ENCODE data around the gene CLMP.
"Not testable (repeated sequence)": the region's sequence is repeated elsewhere in the genome, so short reads cannot be mapped to it uniquely, and the experiment has no call there.

Gene CLMP

DNA sequence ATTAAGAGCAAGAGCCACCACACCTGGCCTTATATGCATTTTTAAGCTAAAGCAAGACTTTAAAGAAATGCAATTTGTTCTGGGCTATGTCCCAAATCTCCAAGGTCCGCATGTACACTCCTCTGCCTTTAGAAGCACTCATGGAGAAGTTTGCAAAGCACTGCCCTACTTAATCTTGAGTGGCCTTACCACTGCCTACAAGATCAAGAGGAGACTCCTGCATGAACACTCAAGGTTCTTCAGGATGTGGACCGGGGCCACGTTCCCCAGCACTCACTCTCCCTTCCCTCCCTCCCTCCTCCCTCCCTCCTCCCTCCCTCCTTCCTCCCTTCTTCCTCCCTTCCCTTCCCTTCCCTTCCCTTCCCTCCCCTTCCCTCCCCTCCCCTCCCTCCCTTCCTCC, 69.9 kb downstream of the CLMP start:
- H3K4me1 Mint-ChIP-seq (ENCODE audit: low read depth), result peaks cover 6% of the 10 kb centered on the region
- no peak overlapping the region for H3K4me3 Mint-ChIP-seq
- peaks cover 8% of the 10 kb centered on the region for H3K27me3 Mint-ChIP-seq
- H3K27ac Mint-ChIP-seq, result no peak overlapping the region
- H3K9me3 Mint-ChIP-seq, result no peaks in the 10 kb centered on the region
- H3K36me3 Mint-ChIP-seq (ENCODE audit: low read depth), result no peaks in the 10 kb centered on the region

DNA sequence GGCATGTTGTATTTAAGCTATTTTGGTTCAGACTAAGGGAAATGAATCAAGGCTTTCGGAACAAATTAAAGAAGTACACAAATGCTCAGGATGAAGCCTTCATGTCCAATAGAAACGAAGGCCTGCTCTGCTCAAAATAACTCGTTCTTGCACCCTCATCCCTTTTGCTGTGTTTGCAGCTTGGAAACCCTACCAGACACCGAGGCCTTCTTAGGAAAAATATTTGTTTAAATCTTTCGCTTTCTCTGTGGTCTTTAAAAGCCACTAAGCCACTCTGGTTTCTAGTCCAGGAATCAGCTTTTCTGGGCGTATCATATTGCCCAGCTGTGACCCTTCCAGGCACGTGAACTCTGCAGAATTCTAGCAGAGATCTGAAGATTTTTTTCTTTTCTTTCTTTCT, 72.2 kb downstream of the CLMP start:
- Mint-ChIP-seq H3K27ac (no peak overlapping the region), H3K4me1 (ENCODE audit: low read depth) (peaks cover 6% of the 10 kb centered on the region), H3K4me3 (no peak overlapping the region)

DNA sequence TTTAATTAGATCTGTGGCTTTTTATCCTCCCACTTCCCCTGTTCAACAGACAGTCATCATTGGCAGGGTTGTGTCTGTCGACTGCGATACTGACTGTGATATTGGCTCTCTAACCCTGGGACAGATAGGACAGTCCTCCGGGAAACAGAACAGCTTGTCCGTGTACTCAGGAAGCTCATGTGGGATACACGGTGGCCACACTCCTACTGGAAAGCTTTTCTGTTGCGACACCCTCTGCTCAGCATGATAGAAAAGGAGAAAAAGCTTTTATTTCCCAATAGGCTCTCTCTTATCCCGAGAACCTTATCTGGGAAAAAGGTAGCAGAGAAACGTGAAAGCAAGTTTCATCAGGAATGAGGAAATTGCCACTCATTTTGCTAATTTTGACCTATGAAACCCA, 72.7 kb downstream of the CLMP start:
- Mint-ChIP-seq H3K27me3 (peaks cover 8% of the 10 kb centered on the region), H3K9me3 (no peaks in the 10 kb centered on the region), H3K4me1 (ENCODE audit: low read depth) (peaks cover 6% of the 10 kb centered on the region), H3K36me3 (ENCODE audit: low read depth) (no peaks in the 10 kb centered on the region), H3K4me3 (no peak overlapping the region), H3K27ac (no peak overlapping the region)

More for the DNA sequence above, 72.2 kb downstream of the CLMP start:
- no peaks in the 10 kb centered on the region for H3K9me3 Mint-ChIP-seq
- H3K27me3 Mint-ChIP-seq, result peaks cover 8% of the 10 kb centered on the region
- H3K36me3 Mint-ChIP-seq (ENCODE audit: low read depth), result no peaks in the 10 kb centered on the region

DNA sequence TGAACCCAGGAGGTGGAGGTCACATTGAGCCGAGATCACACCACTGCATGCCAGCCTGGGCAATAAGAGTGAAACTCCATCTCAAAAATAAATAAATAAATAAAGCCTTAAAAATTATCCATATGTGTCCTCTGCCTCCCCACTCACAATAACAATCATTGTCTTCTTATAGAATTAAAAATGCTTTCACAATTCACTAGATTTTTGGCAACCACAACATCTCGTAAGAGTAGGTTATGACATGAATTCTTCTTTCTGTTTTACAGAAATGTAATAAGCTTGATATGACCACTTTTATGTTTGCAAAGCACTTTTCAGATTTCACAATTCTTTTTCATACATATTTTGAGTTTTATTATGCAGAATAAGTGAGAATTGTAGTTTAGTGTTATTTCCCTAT, 78.6 kb downstream of the CLMP start:
- no peaks in the 10 kb centered on the region for H3K9me3 Mint-ChIP-seq

DNA sequence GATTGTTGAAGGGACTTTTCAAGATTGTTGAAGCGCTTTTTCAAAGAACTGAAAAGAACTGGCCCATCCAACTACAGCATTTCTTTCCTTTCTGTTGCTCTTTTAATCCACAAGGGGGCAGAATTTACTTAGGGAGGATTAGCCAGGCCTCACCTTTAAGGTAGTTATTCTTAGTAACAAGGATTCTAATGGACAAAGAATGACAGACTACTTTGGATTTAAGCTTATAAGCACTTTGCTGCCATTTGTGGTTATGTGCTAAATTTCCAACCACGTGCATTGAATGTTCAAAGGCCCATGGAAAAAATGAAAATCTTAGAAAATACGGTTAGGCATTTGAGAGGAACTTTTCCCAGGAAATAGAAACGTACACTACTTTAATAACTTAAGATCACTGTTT, 83.6 kb downstream of the CLMP start:
- Mint-ChIP-seq H3K4me1 (ENCODE audit: low read depth) (no peaks in the 10 kb centered on the region), H3K9me3 (no peaks in the 10 kb centered on the region), H3K27ac (no peak overlapping the region), H3K27me3 (peaks cover 7% of the 10 kb centered on the region), H3K36me3 (ENCODE audit: low read depth) (no peaks in the 10 kb centered on the region), H3K4me3 (no peak overlapping the region)

More for the DNA sequence above, 78.6 kb downstream of the CLMP start:
- Mint-ChIP-seq H3K4me3 (no peak overlapping the region), H3K27me3 (peaks cover 7% of the 10 kb centered on the region), H3K27ac (no peak overlapping the region), H3K4me1 (ENCODE audit: low read depth) (peaks cover 6% of the 10 kb centered on the region), H3K36me3 (ENCODE audit: low read depth) (no peaks in the 10 kb centered on the region)

DNA sequence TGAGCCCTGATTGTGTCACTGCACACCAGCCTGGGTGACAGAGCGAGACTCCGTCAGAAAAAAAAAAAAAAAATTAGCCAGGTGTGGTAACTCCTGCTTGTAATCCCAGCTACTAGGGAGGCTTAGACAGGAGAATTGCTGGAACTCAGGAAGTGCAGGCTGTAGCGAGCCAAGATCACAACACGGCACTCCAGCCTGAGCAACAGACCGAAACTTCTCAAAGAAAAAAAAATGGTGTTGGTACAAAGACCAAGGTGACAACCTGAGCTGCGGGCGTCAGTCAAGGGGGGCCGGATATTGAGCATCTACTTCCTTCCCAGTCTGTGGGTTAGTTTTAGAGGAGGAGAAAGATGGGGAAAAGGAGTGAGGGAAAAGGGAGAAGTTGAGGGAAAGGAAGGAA, 84.7 kb downstream of the CLMP start:
- no peaks in the 10 kb centered on the region for H3K9me3 Mint-ChIP-seq
- H3K27me3 Mint-ChIP-seq, result peaks cover 7% of the 10 kb centered on the region
- peak overlapping the region; percentile 48 for H3K27ac Mint-ChIP-seq
- H3K36me3 Mint-ChIP-seq (ENCODE audit: low read depth), result no peaks in the 10 kb centered on the region
- H3K4me1 Mint-ChIP-seq (ENCODE audit: low read depth), result no peaks in the 10 kb centered on the region
- no peak overlapping the region for H3K4me3 Mint-ChIP-seq

DNA sequence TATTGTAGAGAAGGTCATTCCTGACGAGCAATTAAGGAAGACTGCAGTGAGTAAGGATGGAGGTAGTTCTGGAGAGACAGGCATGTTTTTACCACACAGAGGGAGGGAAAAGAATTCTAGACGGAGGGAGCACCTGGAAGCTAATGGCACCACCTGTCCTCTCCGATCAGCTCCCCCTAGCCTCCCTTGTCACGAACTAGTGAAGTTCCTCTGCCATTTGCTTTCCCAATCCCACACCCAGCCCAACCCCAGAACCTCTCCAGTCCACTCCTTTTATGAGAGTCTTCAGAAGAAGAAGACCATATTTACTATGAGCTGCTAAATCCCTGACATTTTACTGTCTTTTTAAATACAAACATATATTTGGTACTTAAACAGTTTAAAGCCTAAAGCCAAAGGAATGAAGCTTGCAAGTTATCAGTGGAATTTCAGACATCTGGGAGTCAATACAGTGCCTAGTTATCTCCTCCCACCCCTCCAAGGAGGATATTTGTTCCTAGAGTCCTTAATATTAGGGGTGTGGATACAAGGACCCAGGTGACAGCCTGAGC, 87.0 kb downstream of the CLMP start:
- peaks cover 4% of the 10 kb centered on the region for H3K4me1 Mint-ChIP-seq (ENCODE audit: low read depth)
- no peaks in the 10 kb centered on the region for H3K9me3 Mint-ChIP-seq
- H3K36me3 Mint-ChIP-seq (ENCODE audit: low read depth), result no peaks in the 10 kb centered on the region
- H3K4me3 Mint-ChIP-seq, result no peak overlapping the region
- H3K27me3 Mint-ChIP-seq, result no peaks in the 10 kb centered on the region
- H3K27ac Mint-ChIP-seq, result no peak overlapping the region

DNA sequence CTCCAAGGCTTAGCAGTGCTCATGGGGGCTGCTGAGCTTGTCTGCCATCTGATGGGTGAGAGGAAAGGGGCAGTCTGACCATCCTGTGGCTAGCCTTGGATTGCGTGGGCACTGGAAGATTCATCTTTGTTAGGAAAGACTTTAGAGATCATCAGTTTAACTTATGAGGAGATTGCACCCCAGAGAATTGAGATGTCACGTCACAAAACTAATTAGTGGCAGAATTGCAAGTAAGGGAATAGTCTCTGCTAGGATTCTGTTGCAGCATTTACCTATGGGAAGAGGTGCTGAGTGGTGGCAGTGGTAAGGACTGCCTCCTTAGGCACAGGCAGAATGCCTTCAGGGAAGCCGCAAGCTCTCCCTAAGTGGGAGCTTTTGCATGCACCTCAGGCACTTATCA, 90.4 kb downstream of the CLMP start:
- Mint-ChIP-seq H3K27ac (no peak overlapping the region), H3K27me3 (no peaks in the 10 kb centered on the region), H3K4me1 (ENCODE audit: low read depth) (peaks cover 12% of the 10 kb centered on the region), H3K4me3 (no peak overlapping the region), H3K9me3 (no peaks in the 10 kb centered on the region), H3K36me3 (ENCODE audit: low read depth) (no peaks in the 10 kb centered on the region)

DNA sequence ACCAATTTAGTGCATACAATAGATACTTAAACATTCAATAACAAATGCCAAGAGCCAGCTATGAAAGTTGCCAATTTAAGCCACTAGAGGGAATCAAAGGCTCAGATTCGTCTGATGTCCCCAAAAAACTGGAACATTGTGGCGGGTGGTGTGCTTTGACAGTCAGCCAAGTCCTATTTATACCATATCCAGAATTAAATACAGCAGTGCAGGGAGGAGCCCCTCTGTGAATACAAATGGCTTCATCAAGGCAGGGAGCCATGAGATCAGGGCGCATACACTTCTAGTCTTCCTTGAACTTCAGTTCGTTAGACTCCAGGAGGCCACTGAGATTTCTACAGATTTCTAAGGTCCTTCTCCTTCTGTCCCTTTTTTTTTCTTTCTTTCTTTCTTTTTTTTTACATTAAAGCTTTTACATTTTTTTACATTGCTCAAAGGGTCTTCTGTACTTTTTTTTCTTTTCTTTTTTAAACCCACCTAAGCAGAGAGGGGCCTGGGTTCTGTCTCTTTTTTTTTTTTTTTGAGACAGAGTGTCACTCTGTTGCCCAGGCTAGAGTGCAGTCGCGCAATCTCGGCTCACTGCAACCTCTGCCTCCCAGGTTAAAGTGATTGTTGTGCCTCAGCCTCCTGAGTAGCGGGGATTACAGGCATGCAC, 91.6 kb downstream of the CLMP start:
- peaks cover 12% of the 10 kb centered on the region for H3K4me1 Mint-ChIP-seq (ENCODE audit: low read depth)
- H3K27me3 Mint-ChIP-seq, result no peaks in the 10 kb centered on the region
- no peaks in the 10 kb centered on the region for H3K9me3 Mint-ChIP-seq
- H3K4me3 Mint-ChIP-seq, result no peak overlapping the region
- no peaks in the 10 kb centered on the region for H3K36me3 Mint-ChIP-seq (ENCODE audit: low read depth)
- no peak overlapping the region for H3K27ac Mint-ChIP-seq

DNA sequence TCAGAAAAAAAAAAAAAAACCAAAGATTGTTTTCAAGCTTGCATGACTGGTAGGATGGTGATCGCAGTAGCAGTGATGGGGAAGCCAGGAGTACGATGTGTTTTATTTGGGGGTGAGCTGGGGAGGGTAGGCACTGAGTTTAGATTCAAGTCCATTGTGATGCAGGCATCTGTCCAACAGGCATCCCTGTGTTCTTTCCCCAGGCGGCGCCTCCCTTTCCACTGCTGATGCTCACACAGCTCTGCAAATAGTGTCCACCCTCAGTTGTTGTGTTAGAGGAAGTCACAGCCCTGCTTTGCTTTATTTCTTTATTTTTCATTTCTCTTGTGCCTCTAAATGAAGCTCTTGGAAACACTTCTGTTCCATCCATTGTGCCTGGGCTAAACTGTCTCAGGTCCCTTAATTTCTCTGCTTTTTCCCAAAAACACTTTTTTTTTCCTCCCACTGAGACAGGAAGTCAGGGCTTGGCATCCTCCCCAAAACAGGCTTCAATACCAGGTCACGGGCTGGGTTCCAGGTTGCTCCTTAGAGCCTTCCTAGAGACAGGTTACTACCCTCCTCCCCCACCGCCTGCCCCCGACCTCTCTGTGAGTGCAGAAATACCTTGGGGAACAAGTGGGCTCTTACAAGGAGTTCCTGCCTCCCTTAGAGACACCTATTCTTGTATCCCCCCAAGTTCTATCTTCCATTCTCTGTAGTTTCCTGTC, 94.5 kb downstream of the CLMP start:
- Mint-ChIP-seq H3K27ac (peak overlapping the region; percentile 36), H3K4me3 (no peak overlapping the region), H3K36me3 (ENCODE audit: low read depth) (no peaks in the 10 kb centered on the region), H3K27me3 (no peaks in the 10 kb centered on the region), H3K4me1 (ENCODE audit: low read depth) (peaks cover 12% of the 10 kb centered on the region), H3K9me3 (no peaks in the 10 kb centered on the region)

DNA sequence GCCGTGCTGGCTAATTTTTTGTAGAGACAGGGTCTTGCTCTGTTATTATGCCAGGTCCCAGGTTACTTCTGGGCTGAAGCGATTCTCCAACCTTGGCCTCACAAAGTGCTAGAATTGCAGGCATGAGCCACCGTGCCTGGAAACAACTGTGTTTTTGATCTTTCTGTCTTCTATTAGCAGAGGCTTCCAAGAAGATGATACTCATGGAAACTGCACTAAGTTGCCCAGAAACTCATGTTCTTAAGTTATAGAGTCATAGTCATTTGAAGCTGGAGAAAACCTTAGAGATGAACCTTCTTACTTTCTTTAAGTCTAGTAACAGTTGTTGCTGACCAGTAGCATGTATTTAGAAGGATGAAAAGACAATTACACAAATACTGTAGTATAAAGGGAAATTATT, 96.1 kb downstream of the CLMP start:
- no peaks in the 10 kb centered on the region for H3K9me3 Mint-ChIP-seq
- H3K36me3 Mint-ChIP-seq (ENCODE audit: low read depth), result no peaks in the 10 kb centered on the region

DNA sequence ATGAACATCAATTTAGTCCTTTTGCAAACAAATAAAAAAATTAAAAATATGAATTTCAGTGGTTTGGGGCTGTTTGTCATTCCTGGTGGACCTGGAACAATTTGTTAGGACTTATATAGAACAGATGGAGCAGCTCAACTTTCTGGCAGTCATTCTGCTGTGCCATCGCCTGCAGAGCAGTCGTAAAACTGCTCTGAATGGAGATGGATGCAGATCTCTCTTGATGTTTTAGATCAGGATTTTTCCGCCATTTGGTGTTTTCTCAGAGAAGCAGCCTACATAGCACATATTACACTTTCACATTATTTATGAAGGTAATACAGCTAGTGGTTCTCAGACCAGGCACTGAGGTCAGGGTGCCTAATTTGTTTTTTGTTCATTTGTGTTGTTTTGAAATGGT, 101.3 kb downstream of the CLMP start:
- no peaks in the 10 kb centered on the region for H3K27me3 Mint-ChIP-seq
- H3K4me1 Mint-ChIP-seq (ENCODE audit: low read depth), result no peaks in the 10 kb centered on the region
- H3K36me3 Mint-ChIP-seq (ENCODE audit: low read depth), result no peaks in the 10 kb centered on the region
- no peaks in the 10 kb centered on the region for H3K9me3 Mint-ChIP-seq
- H3K27ac Mint-ChIP-seq, result no peak overlapping the region
- H3K4me3 Mint-ChIP-seq, result no peak overlapping the region

More for the DNA sequence above, 96.1 kb downstream of the CLMP start:
- no peak overlapping the region for H3K27ac Mint-ChIP-seq
- H3K4me3 Mint-ChIP-seq, result no peak overlapping the region
- H3K27me3 Mint-ChIP-seq, result no peaks in the 10 kb centered on the region
- peaks cover 12% of the 10 kb centered on the region for H3K4me1 Mint-ChIP-seq (ENCODE audit: low read depth)

DNA sequence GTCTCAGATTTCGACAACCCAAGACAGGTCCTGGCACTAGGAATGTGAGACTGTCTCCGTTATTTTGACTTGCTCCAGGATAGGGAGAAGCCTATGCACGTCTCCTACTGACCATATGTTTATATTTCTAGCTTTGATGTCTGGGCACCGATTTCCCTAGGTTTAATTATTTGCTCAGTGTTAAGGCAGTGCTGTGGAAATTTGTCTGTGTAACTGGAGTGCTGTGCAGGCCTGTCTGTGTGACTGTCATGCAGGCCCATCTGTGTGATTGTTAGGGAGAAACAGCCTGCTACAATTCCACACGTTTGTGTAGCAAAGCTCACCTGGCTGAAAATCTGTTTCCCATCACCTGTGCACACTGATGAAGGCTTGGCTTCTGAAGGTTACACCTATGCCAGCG, 103.5 kb downstream of the CLMP start:
- Mint-ChIP-seq H3K9me3 (no peaks in the 10 kb centered on the region), H3K27ac (no peak overlapping the region), H3K36me3 (ENCODE audit: low read depth) (no peaks in the 10 kb centered on the region), H3K27me3 (no peaks in the 10 kb centered on the region), H3K4me3 (no peak overlapping the region), H3K4me1 (ENCODE audit: low read depth) (peaks cover 16% of the 10 kb centered on the region)

DNA sequence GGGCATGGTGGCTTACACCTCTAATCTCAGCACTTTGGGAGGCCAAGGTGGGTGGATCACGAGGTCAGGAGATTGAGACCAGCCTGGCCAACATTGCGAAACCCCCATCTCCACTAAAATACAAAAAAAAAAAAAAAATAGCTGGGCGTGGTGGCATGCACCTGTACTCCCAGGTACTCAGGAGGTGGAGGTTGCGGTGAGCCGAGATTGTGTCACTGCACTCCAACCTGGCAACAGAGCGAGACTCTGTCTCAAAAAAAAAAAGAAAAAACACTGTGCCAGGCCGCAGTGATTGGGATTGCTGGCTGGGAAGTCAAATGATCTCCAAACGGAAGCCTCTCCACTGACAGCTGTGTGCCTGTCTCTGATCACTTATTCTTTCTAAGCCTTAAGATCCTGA, 104.9 kb downstream of the CLMP start:
- not testable (repeated sequence) for H3K9me3 Mint-ChIP-seq, H3K27me3 Mint-ChIP-seq
- H3K4me1 Mint-ChIP-seq (ENCODE audit: low read depth), result peaks cover 22% of the 10 kb centered on the region

DNA sequence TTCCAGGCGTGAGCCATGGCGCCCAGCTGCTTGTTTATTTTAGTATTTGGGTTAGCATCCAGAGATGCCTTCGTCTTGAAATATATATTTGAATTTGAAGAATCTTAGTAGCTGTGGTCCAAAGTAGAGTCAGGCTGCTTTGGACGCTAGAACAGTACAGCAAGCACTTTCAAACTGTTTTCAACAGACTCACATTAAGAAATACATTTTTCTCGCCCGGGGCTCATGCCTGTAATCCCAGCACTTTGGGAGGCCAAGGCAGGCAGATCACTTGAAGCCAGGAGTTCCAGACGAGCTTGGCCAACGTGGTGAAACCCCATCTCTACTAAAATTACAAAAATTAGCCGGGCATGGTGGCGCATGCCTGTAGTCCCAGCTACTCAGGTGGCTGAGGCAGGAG, 106.2 kb downstream of the CLMP start:
- H3K9me3 Mint-ChIP-seq; H3K36me3 Mint-ChIP-seq (ENCODE audit: low read depth); H3K4me3 Mint-ChIP-seq; H3K27me3 Mint-ChIP-seq; H3K27ac Mint-ChIP-seq: not testable (repeated sequence)
- H3K4me1 Mint-ChIP-seq (ENCODE audit: low read depth), result peaks cover 24% of the 10 kb centered on the region

More for the DNA sequence above, 104.9 kb downstream of the CLMP start:
- not testable (repeated sequence) for H3K27ac Mint-ChIP-seq; H3K36me3 Mint-ChIP-seq (ENCODE audit: low read depth); H3K4me3 Mint-ChIP-seq

DNA sequence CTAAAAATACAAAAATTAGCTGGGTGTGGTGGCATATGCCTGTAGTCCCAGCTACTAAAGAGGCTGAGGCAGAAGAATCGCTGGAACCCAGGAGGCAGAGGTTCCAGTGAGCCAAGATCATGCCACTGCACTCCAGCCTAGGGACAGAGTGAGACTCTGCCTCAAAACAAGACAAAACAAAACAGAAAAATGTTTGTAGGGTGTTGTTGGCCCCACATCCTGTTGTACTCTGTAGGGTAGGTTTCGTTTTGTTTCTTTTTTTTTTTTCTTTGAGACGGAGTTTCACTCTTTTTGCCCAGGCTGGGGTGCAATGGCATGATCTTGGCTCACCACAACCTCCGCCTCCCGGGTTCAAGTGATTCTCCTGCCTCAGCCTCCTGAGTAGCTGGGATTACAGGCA, 107.4 kb downstream of the CLMP start:
- Mint-ChIP-seq H3K27ac (peak overlapping the region; percentile 64), H3K4me1 (ENCODE audit: low read depth) (peaks cover 36% of the 10 kb centered on the region)
- H3K9me3 Mint-ChIP-seq; H3K4me3 Mint-ChIP-seq; H3K27me3 Mint-ChIP-seq; H3K36me3 Mint-ChIP-seq (ENCODE audit: low read depth): not testable (repeated sequence)
